ENCODE results near the gene EIF2B4. TPM values are rescaled to one million over a fixed set of nuclear protein-coding genes. Genes with fewer than 3 reads are reported as not detected.

The EIF2B4 gene
- total RNA-seq, 2 experiments from 2014 or later: 23.9 to 32.9 TPM

DNA sequence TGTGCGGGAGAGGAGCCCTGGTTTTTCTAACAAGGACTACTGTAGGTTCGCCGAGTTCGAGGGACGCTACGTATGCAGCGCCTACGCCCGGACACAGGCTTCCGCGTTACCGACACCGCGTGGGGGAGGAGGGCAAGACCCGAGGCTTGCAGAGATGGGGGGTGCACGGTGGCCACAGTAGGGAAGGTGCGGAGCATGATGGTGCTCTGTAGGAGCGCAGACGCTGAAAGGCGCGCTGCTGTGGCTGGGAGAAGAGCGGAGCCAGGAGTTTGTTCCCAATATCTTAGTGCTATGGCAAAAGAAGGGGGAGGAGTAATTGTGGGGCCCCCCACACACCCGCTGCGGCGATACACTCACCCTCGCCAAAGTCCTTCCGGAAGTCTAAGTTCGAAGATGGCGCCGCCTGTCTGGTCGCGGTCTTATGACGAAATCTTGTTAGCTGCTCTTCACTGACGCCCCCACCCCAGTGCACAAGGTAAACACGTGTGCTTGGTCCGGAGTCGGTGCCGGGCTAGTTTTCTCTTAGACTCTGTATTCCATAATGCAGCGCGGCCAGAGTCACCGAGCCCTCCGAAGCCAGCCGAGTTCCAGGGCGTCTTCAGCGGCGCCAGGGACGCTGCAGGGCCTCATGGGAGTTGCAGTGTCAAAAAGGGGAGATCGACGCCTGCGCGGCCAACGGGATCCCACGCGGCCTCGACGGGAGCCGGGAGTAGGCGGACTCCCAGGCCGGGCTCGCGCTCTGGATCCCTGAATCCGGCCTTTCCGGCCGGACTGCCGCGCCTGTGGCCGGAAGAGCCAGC lies 13.6 kb downstream of the EIF2B4 start, which contains the start of gene GTF3C2:
TSS of gene GTF3C2 (minus strand) at position 383 of the 800 bp plus-strand sequence. CDS start 13,210 bp downstream, outside the sequence.
- Histone ChIP-seq H3K4me1 (ENCODE audit: insufficient read depth, low read length, poor library complexity, severe bottlenecking) (peaks cover 29% of the 10 kb centered on the region), H2AFZ (ENCODE audit: low read length) (peak within 1 kb of the TSS; percentile 77), H3K36me3 (ENCODE audit: insufficient read depth, low read length) (peaks cover 19% of the 10 kb centered on the region), H3K4me3 (ENCODE audit: low read depth, low read length, poor library complexity, severe bottlenecking) (peak within 1 kb of the TSS; percentile 77), H4K20me1 (ENCODE audit: insufficient read depth, low read length) (0 out of 2 replicates have a peak, but pooled peaks cover 4% of the 10 kb centered on the region), H3K9me2 (ENCODE audit: insufficient read depth, low read length) (no peaks in the 10 kb centered on the region), H3K9me3 (ENCODE audit: low read length) (no peaks in the 10 kb centered on the region), H3K4me2 (ENCODE audit: low read length) (peak within 1 kb of the TSS; percentile 97), H3K79me2 (ENCODE audit: insufficient read depth, low read depth, low read length) (peaks cover 66% of the 10 kb centered on the region), H3K27ac (ENCODE audit: low read depth, low read length, poor library complexity, severe bottlenecking) (peak within 1 kb of the TSS; percentile 88)
- CTCF ChIA-PET (ENCODE audit: unreplicated experiment): interaction anchor here (1.2 kb wide), 1 partner anchor 38 kb away, joined by 3 read pairs; no protein-coding TSS in a partner anchor
- POLR2A ChIA-PET: interaction anchor here (0.6 to 1.9 kb wide), 6 partner anchors 13 to 271 kb away, joined by 3 to 10 read pairs (median 4); partner anchors contain the start of gene EIF2B4
- TF ChIP-seq EZH2phosphoT487 (IDR thresholded peaks at IDR 0.05; ENCODE audit: borderline replicate concordance, low read depth, low read length) (no peak), CTCF (conservative IDR thresholded peaks at IDR 0.05; ENCODE audit: low read length) (no peak)
- intact Hi-C loops (cut with micrococcal nuclease; ENCODE audit: unreplicated experiment): loop anchor here (1.0 to 5.0 kb wide), 4 partner anchors 14 to 306 kb away; partner anchors contain the start of genes AGBL5, ATRAID, EIF2B4 and MPV17
- no TSS peak for BruUV-seq (replicated peaks)
- peak; percentile 99 for DNase-seq (ENCODE audit: low spot score)

GRCh38 chr2:27356056-27356381 lies 14.1 kb downstream of the EIF2B4 start:
- H3K36me3 ChIP-seq (ENCODE audit: insufficient read depth, low read length): peaks cover 16% of the 10 kb centered on the region
- ChIA-PET CTCF (ENCODE audit: unreplicated experiment) (interaction anchor here (1.2 kb wide), 1 partner anchor 37 kb away, joined by 3 read pairs; no protein-coding TSS in a partner anchor), POLR2A (interaction anchor here (1.2 to 1.9 kb wide), 3 partner anchors 13 to 272 kb away, joined by 3 to 10 read pairs (median 5); partner anchors contain the start of gene EIF2B4)
- TF ChIP-seq EZH2phosphoT487 (IDR thresholded peaks at IDR 0.05; ENCODE audit: borderline replicate concordance, low read depth, low read length): no peak
- TF ChIP-seq CTCF (conservative IDR thresholded peaks at IDR 0.05; ENCODE audit: low read length): no peak
- no peak for DNase-seq (ENCODE audit: low spot score)
- 0 out of 2 replicates have a peak, but pooled peaks cover 4% of the 10 kb centered on the region for H4K20me1 ChIP-seq (ENCODE audit: insufficient read depth, low read length)
- peaks cover 70% of the 10 kb centered on the region for H3K79me2 ChIP-seq (ENCODE audit: insufficient read depth, low read depth, low read length)
- H3K4me1 ChIP-seq (ENCODE audit: insufficient read depth, low read length, poor library complexity, severe bottlenecking): peaks cover 29% of the 10 kb centered on the region
- H3K9me3 ChIP-seq (ENCODE audit: low read length): no peaks in the 10 kb centered on the region
- BruUV-seq (replicated peaks): no TSS peak
- H3K4me3 ChIP-seq (ENCODE audit: low read depth, low read length, poor library complexity, severe bottlenecking): peak overlapping the region; percentile 77
- intact Hi-C loops (cut with micrococcal nuclease; ENCODE audit: unreplicated experiment): loop anchor here (1.0 to 5.0 kb wide), 4 partner anchors 14 to 305 kb away; partner anchors contain the start of genes AGBL5, ATRAID, EIF2B4 and MPV17
- peak overlapping the region; percentile 88 for H3K27ac ChIP-seq (ENCODE audit: low read depth, low read length, poor library complexity, severe bottlenecking)
- no peaks in the 10 kb centered on the region for H3K9me2 ChIP-seq (ENCODE audit: insufficient read depth, low read length)
- peak overlapping the region; percentile 97 for H3K4me2 ChIP-seq (ENCODE audit: low read length)
- peak overlapping the region; percentile 77 for H2AFZ ChIP-seq (ENCODE audit: low read length)

Measured in OCI-LY7 (cell line).